T-helper 1 cell (primary cell): ENCODE measurements around the gene ADD1.

ENCODE experiments used
- DNase-seq, 5 donors: peaks; one replicate each; pipeline ENCODE4 v3.0.0-alpha.2; 2012 to 2020

Gene ADD1

DNA sequence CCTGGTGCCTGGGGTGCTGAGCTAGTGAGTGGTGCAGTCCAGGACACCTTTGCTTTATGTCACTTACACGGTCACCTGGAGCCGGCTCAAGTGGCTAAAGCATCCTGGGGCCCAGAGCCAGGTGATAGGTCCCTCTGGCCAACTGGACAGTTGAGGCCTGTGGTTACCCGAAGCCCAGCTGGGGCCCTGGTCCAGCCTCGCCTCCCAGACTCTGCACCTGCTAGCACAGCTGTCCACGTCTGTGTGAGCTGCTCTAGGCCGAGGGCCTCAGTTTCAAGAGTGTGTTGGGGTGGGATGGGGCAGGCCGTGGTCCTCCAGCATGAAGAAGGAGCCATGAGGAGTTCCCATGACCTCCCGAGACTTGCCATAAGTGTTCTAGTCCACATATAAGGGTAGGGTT lies 7.7 kb upstream of the ADD1 start:
- DNase-seq, result no peak

DNA sequence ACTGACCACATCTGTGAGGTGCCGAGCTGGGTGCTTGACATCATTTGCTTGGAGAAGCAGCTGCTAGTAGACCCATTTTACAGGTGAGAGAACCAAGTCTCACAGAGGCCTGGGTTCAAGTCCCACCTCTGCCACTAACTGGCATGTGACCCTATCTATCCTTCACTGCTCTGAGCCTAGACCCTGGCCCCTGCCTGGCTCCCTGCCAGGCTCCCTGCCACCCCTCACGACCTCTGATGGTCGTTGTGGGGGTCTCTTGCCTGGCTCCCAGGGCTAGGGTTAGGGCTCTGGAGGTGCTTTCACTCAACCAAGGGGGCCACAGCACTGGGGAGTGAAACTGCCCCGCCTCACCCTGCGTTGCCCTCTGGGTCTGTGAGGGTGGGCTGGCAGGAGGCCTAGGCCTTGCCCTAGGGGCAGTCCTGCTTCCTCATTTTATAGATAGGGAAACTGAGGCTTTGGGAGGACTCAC lies 7.2 kb upstream of the ADD1 start:
- DNase-seq, result no peak

DNA sequence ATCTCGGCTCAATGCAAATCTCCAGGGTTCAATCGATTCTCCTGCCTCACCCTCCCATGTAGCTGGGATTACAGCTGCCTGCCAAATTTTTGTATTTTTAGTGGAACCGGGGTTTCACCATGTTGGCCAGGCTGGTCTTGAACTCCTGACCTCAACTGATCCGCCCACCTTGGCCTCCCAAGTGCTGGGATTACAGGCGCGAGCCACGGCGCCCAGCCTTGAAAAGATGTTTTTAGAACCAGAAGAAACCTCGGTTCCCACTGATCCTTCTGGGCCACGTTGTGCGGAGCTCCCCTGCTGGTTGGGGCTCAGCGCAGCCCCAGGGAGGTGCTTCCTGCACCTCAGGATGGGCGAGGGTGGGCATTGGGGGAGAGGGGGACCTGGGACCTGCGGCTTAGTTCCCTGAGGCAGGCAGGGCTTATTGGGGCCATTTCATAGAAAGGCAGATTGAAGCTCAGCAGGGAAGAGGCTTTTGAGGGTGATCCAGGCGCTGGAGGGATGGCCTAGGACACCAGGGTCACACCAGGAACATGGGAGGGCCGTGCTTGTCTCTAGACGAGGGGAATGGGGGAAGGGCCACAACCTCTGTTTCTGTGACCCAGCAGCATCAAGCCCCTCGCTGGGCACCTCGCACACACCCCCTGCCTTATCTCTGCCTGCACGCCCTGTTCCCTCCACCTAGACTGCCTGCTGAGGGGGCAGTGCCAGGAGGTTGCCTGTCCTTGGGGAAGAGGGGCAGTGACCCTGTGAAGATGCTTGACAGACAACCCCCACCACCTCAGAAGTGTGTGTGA lies 6.3 kb upstream of the ADD1 start:
- no peak for DNase-seq

DNA sequence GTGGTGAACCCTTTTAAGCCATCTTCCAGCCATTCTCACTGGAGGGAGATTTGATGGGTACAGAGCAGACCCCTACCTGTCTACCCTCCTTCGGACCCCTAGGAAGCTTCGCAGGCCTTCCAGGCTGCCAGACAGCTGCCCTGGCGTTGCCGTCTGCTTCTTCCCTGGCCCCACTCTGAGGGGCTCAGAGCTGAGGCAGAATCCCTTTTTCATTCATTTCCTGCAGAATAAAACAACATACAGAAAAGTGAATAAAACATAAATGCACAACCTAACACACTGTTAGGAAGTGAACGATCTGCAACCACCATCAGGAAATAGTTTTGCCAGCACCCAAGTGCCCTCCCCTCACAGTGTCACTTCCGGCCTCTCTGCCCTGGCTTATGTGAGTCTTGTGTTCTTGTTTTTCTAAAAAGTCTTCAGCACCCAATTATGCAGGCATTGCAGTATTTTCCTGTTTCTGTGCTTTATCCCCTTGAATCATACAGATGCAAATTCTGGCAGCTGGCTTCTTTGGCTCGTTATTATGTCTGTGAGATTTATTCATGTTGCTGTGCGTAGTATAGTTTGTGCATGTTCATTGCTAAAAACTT lies 5.6 kb upstream of the ADD1 start:
- DNase-seq, result peak; percentile 36 to 85 (median 64)

DNA sequence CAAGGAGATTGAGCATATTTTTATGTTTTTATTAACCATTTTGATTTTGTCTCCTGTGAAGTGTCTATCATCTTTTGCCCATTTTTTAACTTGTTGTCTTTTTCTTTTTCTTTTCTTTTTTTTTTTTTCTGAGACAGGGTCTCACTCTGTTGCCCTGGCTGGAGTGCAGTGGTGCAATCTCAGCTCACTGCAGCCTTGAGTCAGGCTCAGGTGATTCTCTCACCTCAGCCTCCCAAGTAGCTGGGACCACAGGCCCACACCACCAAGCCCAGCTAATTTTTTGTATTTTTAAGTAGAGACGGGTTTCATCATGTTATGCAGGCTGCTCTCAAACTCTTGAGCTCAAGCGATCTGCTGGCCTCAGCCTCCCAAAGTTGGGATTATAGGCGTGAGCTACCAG lies 4.6 kb upstream of the ADD1 start:
- DNase-seq, result no peak

DNA sequence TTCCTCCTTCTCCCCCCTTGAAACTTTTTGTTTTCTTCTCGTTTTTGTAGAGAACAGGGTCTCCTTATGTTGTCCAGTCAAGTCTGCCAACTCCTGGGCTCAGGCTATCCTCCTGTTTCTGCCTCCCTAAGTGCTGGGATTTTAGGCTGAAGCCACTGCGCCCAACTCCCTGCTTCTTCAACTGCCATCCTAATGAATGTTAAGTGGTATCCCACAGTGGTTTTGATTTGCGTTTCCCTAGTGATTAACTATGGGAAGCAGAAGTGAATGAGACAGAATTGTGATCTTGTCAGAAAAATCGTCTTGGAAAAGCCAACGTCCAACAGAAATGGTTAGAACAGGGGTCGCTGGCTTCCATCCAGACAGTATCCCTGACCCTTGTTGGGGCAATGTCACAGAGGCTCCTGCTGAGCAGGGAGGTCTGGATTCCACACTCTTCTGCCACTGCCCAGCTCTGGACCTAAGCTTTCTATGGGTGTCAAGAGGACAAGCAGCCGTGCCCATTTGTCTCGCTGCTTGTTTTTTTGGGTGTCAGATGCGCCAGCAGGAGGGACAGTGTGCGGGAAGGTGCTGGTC lies 869 bp upstream of the ADD1 start:
- no peak for DNase-seq

DNA sequence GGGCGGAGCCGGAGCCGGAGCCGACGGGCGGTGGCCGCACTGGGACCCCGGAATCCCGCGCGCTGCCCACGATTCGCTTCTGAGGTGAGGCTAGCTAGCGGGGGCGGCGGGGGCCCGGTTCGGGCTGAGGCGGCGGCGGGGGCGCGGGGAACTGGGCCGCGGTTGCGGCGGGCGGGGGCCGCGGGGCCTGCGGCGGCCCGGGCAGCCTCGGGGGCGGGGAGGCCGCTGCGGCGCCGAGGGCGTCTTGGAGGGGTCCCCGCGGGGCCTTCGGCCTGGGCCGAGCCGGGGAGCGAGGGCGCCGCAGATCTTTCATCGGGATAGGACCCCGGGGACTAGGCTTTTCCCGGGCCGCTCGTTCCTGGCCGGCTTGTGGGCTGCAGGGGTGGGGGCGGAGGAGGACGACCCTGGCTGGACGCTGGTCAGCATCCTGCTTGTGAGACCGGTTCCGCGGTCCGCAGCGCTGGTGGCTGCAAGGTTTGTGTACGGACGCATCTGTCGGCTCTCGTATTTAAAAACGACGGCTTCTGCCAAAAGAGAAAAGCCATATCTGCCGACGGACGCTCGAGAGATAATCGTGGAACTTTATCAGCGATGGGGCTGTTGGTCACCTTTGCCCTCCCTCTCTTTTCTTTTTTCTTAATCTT lies 419 bp downstream of the ADD1 start:
- no peak for DNase-seq

DNA sequence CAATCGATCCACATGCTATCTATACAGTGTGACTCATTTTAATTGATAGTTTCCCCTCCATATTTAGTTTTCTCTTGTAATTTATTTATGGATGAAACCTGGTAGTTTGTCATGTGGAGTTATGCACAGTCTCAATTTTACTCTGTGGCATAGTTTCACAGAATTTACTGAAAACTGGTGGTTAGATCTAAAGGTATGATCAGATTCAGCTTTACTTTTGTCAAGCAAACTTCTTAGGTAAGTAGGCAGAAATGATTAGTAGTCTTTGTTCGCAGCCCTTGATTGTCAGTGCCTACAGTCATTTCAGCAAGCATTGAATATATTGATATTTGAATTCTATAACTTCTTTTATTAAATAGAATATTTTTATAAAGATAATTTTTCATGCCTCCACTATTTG lies 2.5 kb downstream of the ADD1 start:
- no peak for DNase-seq

DNA sequence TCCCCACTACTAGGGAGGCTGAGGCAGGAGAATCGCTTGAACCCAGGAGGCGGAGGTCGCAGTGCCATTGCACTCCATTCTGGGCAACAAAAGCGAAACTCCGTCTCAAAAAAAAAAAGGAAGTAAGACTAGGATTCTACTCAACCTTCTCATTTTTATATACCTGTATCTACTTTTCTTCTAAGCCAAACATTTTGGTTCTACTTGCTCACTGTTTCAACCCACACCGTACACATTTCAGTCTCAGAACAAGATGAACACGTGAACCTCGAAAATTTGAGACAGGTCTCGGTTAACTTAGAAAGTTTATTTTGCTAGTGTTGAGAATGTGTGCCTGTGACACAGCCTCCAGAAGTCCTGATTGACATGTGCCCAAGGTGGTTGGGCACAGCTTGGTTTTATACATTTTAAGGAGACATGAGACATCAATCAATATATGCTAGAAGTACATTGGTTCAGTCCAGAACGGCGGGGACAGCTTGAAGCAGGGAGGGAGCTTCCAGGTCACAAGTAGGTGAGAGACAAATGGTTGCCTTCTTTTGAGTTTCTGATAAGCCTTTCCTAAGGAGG lies 3.7 kb downstream of the ADD1 start:
- no peak for DNase-seq

DNA sequence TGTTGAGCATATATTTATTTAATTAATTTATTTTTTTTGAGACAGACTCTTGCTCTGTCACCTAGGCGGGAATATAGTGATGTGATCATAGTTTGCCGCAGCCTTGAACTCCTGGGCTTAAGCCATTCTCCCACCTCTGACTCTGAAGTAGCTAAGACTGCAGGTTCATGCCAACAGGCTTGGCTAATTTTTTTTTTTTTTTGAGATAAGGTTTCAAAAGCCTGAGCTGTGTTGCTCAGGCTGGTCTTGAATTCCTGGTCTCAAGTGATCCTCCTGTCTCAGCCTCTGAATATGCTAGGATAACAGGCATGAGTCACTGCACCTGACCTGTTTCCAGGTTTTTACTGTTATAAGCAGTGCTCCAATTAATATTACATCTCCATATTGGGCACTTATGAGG lies 4.8 kb downstream of the ADD1 start:
- DNase-seq, result no peak

DNA sequence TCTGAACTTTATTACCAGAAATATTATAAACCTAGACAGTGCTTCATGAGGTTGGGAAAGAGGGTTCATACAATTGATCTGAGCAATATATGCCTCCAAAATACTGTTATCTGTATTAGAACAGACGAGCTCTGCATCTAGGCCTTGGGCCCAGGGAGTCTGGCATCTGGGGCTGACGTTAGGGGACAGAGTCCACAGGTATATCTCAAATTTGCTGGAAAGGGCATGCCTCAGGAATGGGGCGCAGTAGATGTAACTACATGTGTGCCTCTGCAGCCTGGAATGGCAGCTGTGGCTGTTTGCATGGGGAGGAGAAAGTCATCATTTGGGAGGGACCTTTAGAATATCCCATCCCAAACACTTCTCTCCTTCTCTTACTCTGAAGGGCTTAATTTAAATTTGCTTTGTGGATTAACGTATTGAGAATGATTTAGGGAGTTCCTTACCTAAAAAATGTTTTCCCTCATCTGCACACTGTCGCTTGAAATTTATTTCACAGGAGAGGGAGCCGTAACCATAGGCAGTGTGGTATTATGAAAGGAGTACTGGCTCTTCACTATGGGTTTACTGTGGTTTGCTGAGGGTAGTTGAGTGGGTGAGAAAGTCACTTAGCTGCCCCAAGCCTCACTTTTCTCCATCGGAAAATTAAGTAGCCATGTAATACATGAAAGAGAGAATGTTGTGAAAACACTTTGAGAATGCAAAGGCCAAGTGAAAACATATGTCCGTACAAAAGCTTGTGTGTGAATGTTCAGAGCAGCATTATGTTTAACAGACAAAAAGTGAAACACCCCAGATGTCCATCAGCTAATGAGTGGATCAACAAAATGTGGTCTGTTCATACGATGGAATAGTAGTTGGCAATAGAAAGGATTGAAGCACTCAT lies 5.9 kb downstream of the ADD1 start:
- DNase-seq, result no peak

DNA sequence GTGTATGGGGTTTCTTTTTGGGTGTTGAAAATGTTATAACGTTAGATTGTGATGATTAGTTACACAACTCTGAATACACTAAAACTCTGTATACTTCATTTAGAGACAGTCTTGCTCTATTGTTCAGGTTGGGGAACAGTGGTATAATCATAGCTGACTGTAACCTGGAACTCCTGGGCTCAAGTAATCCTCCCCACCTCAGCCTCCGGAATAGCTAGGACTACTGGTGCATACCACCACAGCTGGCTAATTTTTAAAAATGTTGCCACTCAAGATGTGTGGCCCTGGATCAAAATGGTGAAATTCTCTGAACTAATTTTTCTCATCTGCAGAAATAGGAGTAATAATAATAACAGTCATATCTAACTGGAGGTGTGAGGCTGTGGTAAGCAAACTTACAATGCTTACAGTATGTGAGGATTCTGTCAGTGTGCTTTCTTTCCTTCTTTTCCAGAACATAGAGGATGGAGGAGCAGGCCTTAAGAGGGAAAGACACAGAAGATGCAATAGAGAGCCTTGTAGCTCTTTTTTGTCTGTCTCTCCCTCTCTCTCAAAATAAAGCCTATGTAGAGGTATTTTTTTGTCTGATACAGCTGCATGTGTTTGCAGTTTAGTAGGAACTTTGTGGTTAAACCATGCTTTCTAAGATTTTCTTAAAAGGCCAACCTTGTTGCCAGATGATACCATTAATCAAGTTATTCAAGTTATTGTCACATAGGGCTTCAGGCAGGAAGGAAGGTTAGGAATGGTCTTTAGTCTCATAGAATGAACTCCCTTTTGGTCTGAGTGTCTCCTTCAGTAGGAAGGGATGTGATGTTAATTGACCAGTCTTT lies 7.5 kb downstream of the ADD1 start:
- DNase-seq, result no peak

DNA sequence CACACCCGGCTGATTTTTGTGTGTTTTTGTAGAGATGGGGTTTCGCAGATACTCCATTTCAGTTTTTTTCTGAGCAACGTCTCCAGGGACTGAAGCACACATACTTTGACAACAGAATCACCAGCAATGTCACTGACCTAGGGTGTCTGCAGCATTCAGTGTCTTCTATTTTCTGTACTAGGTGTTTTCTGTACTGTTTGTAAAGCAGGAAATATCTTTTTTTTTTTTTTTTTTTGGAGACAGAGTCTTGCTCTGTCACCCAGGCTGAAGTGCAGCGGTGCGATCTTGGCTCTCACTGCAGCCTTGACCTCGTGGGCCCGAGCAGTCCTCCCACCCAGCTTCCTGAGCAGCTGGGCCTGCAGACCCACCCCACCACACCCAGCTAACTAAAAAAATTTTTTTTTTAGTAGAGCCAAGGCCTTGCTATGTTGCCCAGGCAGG lies 8.9 kb downstream of the ADD1 start:
- DNase-seq, result no peak

DNA sequence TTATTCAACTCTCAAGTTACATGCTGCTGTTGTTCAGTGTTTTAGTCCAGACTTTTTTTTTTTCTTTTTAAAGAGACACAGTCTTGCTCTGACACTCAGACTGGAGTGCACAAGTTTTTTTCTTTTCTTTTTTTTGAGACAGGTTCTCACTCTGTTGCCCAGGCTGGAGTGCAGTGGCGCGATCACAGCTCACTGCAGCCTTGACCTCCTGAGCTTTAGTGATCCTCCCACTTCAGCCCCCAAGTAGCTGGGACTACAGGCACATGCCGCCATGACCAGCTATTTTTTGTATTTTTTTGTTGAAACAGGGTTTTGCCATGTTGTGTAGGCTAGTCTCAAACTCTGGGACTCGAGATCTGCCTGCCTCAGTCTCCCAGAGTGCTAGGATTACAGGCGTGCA lies 11.9 kb downstream of the ADD1 start:
- DNase-seq, result no peak

DNA sequence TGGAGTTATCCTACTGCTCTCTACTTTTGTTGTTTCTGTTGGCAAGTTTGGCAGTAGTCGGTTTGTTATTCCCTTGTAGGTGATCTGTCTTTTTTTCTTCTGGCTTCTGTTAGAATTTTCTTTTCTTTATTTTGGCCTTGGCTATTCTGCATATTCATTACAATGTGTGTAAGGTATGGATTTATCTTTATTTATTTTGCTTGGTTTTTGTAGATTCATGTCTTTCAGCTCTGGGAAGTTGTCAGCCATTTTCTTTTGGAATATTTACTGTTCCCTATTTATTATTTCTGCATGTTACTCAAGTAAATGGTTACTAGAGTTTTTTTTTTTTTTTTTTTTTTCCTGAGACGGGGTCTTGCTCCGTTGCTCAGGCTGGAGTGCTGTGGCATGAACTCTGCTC lies 12.6 kb downstream of the ADD1 start:
- no peak for DNase-seq

DNA sequence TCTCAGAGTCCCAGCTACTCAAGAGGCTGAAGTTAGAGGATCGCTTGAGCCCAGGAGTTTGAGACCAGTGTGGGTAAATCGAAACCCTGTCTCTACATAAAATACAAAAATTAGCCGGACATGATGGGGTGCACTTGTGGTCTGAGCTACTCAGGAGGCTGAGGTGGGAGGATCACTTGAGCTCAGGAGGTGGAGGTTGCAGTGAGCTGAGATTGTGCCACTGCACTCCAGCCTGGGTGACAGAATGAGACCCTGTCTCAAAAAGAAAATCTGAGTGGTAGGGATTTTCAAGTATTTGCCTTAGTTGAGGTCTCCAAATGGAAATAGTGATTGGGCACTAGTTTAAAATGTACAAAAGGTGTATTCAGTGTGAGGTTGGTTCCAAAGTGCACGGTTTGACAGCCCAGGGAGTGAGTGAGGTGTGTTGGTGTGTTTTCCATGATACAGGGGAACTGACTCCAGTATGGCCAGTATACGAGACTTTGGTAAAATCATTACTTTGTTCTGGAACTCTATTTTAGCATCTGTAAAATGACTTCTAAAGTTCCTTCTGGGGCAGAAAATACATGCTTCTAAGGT lies 13.8 kb downstream of the ADD1 start:
- no peak for DNase-seq

DNA sequence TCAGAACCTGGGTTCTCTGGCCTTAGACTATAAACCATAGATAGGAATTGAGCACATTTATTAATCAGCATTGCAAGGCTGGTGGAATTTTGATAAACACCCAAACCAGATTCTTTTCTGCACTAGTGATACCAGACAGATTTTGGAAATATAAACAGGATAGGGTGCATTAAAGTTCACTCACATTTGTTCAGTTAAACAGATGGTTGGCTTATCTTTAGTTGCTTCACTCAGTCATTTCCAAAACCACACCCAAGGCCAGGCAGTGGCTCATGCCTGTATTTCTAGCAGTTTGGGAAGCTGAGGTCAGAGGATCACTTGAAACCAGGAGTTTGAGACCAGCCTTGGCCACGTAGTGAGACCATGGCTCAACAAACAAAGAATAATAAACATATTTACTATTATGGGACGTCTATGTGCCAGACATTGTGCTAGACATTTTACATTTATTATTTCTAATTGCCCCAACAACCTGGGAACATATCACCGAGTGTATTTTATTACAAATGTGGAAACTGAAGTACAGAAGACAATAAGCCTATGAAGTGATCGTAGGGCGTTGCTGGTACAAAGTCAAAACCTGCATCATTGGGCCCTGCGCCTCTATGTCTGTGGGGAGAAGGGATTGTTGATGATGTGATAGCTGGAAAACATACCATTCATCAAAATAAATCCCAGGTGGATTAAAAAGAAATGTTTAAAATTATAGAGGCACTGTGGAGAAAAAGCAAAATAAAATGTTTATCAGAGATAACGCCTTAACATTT lies 15.0 kb downstream of the ADD1 start:
- DNase-seq, result no peak

DNA sequence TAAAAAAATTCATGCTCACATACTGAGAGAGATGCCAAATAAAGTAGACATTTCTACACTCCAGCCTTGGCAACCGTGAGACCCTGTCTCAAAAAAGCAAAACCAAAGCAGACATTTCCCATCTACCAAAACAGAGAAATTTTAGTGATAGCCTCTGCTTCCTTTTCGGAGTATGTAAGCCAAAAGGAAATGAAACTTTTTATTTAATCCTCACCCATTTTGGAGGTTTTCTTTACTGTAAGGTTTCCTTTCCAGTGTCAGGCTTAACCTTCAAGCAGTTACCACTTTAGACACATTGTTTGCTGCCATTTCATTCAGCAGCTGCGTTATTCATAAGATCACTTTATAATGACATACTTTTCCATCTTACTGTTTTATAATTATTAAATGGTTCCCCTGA lies 15.9 kb downstream of the ADD1 start:
- no peak for DNase-seq

DNA sequence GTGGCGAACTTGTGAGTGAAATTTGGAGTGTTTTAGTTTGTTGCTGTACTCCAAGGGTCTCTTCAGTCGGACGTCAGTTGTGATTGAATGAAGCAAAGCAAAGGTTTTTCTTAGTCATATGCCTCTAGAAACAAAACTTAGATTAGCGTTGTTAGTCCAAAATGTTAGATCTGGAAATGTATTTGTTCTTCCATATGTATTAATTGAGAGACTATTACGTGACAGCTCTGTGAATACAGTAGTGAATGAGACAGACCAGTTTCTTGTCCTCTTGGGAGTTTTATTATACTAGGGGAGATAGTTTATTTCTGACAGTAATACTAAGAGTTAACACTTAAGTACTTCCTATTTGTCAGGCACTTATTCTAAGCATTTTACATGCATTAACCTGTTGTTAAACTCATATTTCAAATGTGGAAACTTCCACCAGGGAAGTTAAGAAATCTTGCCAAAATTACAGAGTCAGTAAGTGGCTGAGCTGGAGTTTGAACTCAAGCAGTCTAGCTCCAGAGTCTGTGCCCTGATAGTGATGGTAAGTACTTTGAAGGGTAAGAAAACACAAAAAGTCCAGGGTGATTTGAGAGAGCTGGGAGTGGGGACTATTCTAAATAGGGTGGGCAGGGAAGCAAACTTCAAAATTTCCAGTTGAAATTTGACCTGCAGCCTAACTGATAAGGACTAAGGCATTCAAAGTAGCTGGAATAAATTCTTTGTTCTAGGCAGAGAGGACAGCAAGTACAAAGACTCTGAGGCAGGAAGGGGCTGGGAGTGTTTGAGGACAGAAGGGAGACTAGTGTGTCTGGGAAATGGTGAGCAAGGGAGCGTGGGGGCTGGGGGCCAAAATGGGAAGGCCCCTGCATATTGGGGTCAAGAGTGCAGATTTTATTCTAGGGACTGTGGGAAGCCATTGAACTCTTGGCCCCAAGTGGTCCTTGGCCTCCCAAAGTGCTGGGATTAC lies 17.0 kb downstream of the ADD1 start:
- DNase-seq, result no peak
